KOPT-K1 (cell line): ENCODE measurements around the gene JPT1.

ENCODE experiments used
- H3K27ac ChIP-seq: fragments of 200-600 bp; sonication (generic); 2 replicates; pipeline ENCODE4 v1.5.1; 2016; ENCODE audit warnings: antibody characterized with exemption, mild to moderate bottlenecking, low read depth, low read length; ENCODE audit not compliant: poor library complexity, severe bottlenecking
- H3K36me3 ChIP-seq: fragments of 200-600 bp; sonication (generic); 2 replicates; pipeline ENCODE4 v1.5.1; 2017; ENCODE audit warnings: antibody characterized with exemption, mild to moderate bottlenecking, low read length, moderate library complexity; ENCODE audit not compliant: insufficient read depth
- H3K9me3 ChIP-seq: fragments of 200-600 bp; sonication (generic); 2 replicates; pipeline ENCODE4 v1.5.1; 2017; ENCODE audit warnings: antibody characterized with exemption, low read length, mild to moderate bottlenecking; ENCODE audit not compliant: insufficient read depth, poor library complexity, severe bottlenecking

JPT1 gene

GRCh38 chr17:75154195-75155106 lies at the start of gene JPT1:
JPT1 (minus strand) TSS chr17:75154512; CDS start chr17:75154397, 115 bp downstream.
- Histone ChIP-seq H3K27ac (peak within 1 kb of the TSS; percentile 93), H3K9me3 (no peaks in the 10 kb centered on the region), H3K36me3 (peaks cover 44% of the 10 kb centered on the region)

- no peaks in the 10 kb centered on the region for H3K36me3 ChIP-seq
- no peak overlapping the region for H3K27ac ChIP-seq
- H3K9me3 ChIP-seq: no peaks in the 10 kb centered on the region
Measured at GRCh38 chr17:75199886-75200618, 45.7 kb upstream of the JPT1 start.

- H3K9me3 ChIP-seq: no peaks in the 10 kb centered on the region
- H3K27ac ChIP-seq: no peak overlapping the region
- no peaks in the 10 kb centered on the region for H3K36me3 ChIP-seq
Measured at GRCh38 chr17:75194879-75195278, 40.6 kb upstream of the JPT1 start.

- H3K36me3 ChIP-seq: no peaks in the 10 kb centered on the region
- H3K27ac ChIP-seq: no peak overlapping the region
- no peaks in the 10 kb centered on the region for H3K9me3 ChIP-seq
Measured at GRCh38 chr17:75191584-75191983, 37.3 kb upstream of the JPT1 start.

- Histone ChIP-seq H3K27ac (no peak overlapping the region), H3K9me3 (no peaks in the 10 kb centered on the region), H3K36me3 (no peaks in the 10 kb centered on the region)
Measured at GRCh38 chr17:75188614-75189013, 34.3 kb upstream of the JPT1 start.

GRCh38 chr17:75183999-75184884 lies 29.9 kb upstream of the JPT1 start:
- Histone ChIP-seq H3K27ac (peak overlapping the region; percentile 97), H3K36me3 (peaks cover 14% of the 10 kb centered on the region), H3K9me3 (no peaks in the 10 kb centered on the region)

- H3K9me3 ChIP-seq: no peaks in the 10 kb centered on the region
- H3K27ac ChIP-seq: peak within 1 kb of the TSS; percentile 97
- H3K36me3 ChIP-seq: peaks cover 28% of the 10 kb centered on the region
Measured at GRCh38 chr17:75182569-75183436, 28.5 kb upstream of the JPT1 start, which contains the start of gene SUMO2. SUMO2 (minus strand) TSS chr17:75182959; CDS start chr17:75182834, 125 bp downstream.

- peak overlapping the region; percentile 97 for H3K27ac ChIP-seq
- no peaks in the 10 kb centered on the region for H3K9me3 ChIP-seq
- H3K36me3 ChIP-seq: peaks cover 34% of the 10 kb centered on the region
Measured at GRCh38 chr17:75182319-75182568, 27.9 kb upstream of the JPT1 start.

GRCh38 chr17:75181608-75182318 lies 27.5 kb upstream of the JPT1 start:
- H3K36me3 ChIP-seq: peaks cover 39% of the 10 kb centered on the region
- H3K27ac ChIP-seq: peak overlapping the region; percentile 97
- H3K9me3 ChIP-seq: no peaks in the 10 kb centered on the region

GRCh38 chr17:75181110-75181509 lies 26.8 kb upstream of the JPT1 start:
- peaks cover 45% of the 10 kb centered on the region for H3K36me3 ChIP-seq
- no peaks in the 10 kb centered on the region for H3K9me3 ChIP-seq
- H3K27ac ChIP-seq: peak overlapping the region; percentile 97

GRCh38 chr17:75178453-75178852 lies 24.1 kb upstream of the JPT1 start:
- peaks cover 72% of the 10 kb centered on the region for H3K36me3 ChIP-seq
- peak overlapping the region; percentile 28 for H3K27ac ChIP-seq
- no peaks in the 10 kb centered on the region for H3K9me3 ChIP-seq

- H3K36me3 ChIP-seq: peaks cover 90% of the 10 kb centered on the region
- no peak overlapping the region for H3K27ac ChIP-seq
- no peaks in the 10 kb centered on the region for H3K9me3 ChIP-seq
Measured at GRCh38 chr17:75176625-75177024, 22.3 kb upstream of the JPT1 start.

- Histone ChIP-seq H3K27ac (no peak overlapping the region), H3K9me3 (no peaks in the 10 kb centered on the region), H3K36me3 (peaks cover 100% of the 10 kb centered on the region)
Measured at GRCh38 chr17:75174996-75175395, 20.7 kb upstream of the JPT1 start.

- Histone ChIP-seq H3K27ac (no peak overlapping the region), H3K36me3 (peaks cover 100% of the 10 kb centered on the region), H3K9me3 (no peaks in the 10 kb centered on the region)
Measured at GRCh38 chr17:75173526-75173925, 19.2 kb upstream of the JPT1 start.
